Osteocyte (in vitro differentiated cells): ENCODE results near the gene EMP3. TPM values are rescaled to one million over a fixed set of nuclear protein-coding genes. Genes with fewer than 3 reads are reported as not detected.
"Not testable (repeated sequence)": the region's sequence is repeated elsewhere in the genome, so short reads cannot be mapped to it uniquely, and the experiment has no call there.

Experiments used
- DNase-seq: peaks from one replicate; pipeline ENCODE4 v3.0.0; 2021; ENCODE audit warnings: mixed read lengths; ENCODE audit not compliant: unreplicated experiment; ENCODE audit errors: extremely low spot score
- H3K27ac Mint-ChIP-seq: one replicate; pipeline ENCODE4 v1.8.0; 2021; ENCODE audit warnings: mild to moderate bottlenecking, mixed read lengths; ENCODE audit not compliant: unreplicated experiment
- H3K27me3 Mint-ChIP-seq: one replicate; pipeline ENCODE4 v1.8.0; 2021; ENCODE audit warnings: mixed read lengths; ENCODE audit not compliant: unreplicated experiment
- H3K36me3 Mint-ChIP-seq: one replicate; pipeline ENCODE4 v1.8.0; 2021; ENCODE audit warnings: mixed read lengths; ENCODE audit not compliant: unreplicated experiment
- H3K4me1 Mint-ChIP-seq: one replicate; pipeline ENCODE4 v1.8.0; 2021; ENCODE audit warnings: mixed read lengths; ENCODE audit not compliant: unreplicated experiment
- H3K4me3 Mint-ChIP-seq: one replicate; pipeline ENCODE4 v1.8.0; 2021; ENCODE audit warnings: mild to moderate bottlenecking, moderate library complexity, mixed read lengths; ENCODE audit not compliant: unreplicated experiment
- H3K9me3 Mint-ChIP-seq: one replicate; pipeline ENCODE4 v1.8.0; 2021; ENCODE audit warnings: mixed read lengths; ENCODE audit not compliant: unreplicated experiment
- total RNA-seq: library from RNA; stranded (reverse); gene quantifications from 2 replicates; pipeline ENCODE4 v1.2.1, GENCODE V29; 2021
- TF ChIP-seq, protein P1 (sequence below): fragments of 200-600 bp; sonication (generic); IDR thresholded peaks from 2 replicates; pipeline ENCODE4 v1.5.0; 2021; ENCODE audit warnings: antibody characterized with exemption, mild to moderate bottlenecking, moderate library complexity

The EMP3 gene
- total RNA-seq, 1 donor from 2014 or later, result 201 TPM

DNA sequence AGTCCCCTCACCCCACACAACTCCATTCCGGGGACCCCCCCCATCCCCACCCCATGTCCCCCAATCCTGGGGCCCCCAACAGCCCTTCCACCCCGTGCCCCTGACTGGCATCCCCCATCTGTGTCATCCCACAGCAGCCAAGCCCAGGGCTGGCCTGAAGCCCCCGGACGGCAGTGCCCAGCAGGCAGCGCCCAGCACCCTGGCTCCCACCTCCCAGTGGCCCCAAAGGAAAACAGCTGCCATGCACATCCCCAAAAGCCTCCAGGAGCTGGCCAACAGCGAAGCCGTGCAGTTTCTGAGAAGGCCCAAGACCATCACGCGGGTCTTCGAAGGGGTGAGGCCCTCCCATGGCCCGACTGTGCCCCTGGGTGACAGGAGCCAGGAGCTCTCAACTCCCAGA lies 40.2 kb downstream of the EMP3 start:
- H3K27me3 Mint-ChIP-seq, result no peaks in the 10 kb centered on the region
- H3K36me3 Mint-ChIP-seq, result no peaks in the 10 kb centered on the region
- TF ChIP-seq, protein P1, sequence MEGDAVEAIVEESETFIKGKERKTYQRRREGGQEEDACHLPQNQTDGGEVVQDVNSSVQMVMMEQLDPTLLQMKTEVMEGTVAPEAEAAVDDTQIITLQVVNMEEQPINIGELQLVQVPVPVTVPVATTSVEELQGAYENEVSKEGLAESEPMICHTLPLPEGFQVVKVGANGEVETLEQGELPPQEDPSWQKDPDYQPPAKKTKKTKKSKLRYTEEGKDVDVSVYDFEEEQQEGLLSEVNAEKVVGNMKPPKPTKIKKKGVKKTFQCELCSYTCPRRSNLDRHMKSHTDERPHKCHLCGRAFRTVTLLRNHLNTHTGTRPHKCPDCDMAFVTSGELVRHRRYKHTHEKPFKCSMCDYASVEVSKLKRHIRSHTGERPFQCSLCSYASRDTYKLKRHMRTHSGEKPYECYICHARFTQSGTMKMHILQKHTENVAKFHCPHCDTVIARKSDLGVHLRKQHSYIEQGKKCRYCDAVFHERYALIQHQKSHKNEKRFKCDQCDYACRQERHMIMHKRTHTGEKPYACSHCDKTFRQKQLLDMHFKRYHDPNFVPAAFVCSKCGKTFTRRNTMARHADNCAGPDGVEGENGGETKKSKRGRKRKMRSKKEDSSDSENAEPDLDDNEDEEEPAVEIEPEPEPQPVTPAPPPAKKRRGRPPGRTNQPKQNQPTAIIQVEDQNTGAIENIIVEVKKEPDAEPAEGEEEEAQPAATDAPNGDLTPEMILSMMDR, result no peak
- peaks cover 11% of the 10 kb centered on the region for H3K4me1 Mint-ChIP-seq
- DNase-seq, result no peak
- H3K4me3 Mint-ChIP-seq, result no peak overlapping the region
- no peak overlapping the region for H3K27ac Mint-ChIP-seq
- H3K9me3 Mint-ChIP-seq, result no peaks in the 10 kb centered on the region

- no peak overlapping the region for H3K4me3 Mint-ChIP-seq
- no peaks in the 10 kb centered on the region for H3K36me3 Mint-ChIP-seq
- H3K27ac Mint-ChIP-seq, result no peak overlapping the region
- TF ChIP-seq, protein P1, result no peak
- no peaks in the 10 kb centered on the region for H3K27me3 Mint-ChIP-seq
- DNase-seq, result no peak
- H3K4me1 Mint-ChIP-seq, result peaks cover 11% of the 10 kb centered on the region
- no peaks in the 10 kb centered on the region for H3K9me3 Mint-ChIP-seq
Observed at GRCh38 chr19:48367855-48368254, 42.5 kb downstream of the EMP3 start.

DNA sequence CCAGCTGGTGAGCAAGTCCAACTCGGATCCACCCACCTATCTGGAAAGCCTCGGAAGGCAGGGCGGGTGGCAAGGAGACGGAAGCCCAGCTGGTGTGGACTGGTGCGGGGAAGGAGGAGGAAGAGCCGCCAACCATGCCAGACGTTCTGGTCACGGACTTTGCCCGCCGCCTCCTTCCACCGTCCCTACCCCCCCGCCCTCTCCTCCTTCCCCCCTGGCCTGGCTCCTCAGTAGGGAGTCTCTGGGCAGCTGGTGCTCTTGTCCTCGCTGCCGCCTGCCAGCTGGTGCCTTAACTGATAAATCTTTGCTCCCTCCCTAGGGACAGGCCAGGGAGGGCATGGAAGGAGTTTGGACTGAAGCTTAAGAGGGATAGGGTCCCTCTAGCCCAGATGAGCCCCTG lies 43.6 kb downstream of the EMP3 start:
- H3K9me3 Mint-ChIP-seq, result no peaks in the 10 kb centered on the region
- no peak for DNase-seq
- no peaks in the 10 kb centered on the region for H3K36me3 Mint-ChIP-seq
- H3K27me3 Mint-ChIP-seq, result no peaks in the 10 kb centered on the region
- TF ChIP-seq, protein P1, result no peak
- H3K4me1 Mint-ChIP-seq, result peaks cover 8% of the 10 kb centered on the region
- H3K27ac Mint-ChIP-seq, result no peak overlapping the region
- H3K4me3 Mint-ChIP-seq, result no peak overlapping the region

DNA sequence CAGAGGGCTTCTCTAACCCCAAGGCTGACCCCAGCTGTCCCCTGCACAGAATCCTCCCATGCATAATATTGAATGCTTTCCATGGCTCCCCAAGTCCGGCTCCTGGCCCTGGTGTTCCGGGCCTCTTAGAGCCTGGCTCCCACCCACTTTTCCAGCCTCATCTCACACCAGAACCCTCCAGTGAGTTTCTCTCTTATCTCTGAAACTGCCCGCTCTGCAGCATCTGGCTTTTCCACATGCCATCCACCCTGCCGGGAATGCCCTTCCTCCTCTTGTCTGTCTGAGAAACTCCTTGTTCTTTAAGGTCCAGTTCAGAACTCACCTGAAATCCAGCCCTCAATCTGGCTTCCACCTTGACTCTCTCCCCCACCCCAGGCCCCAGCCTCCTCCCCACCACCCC lies 45.6 kb downstream of the EMP3 start:
- Mint-ChIP-seq H3K9me3 (no peaks in the 10 kb centered on the region), H3K27ac (no peak overlapping the region)

DNA sequence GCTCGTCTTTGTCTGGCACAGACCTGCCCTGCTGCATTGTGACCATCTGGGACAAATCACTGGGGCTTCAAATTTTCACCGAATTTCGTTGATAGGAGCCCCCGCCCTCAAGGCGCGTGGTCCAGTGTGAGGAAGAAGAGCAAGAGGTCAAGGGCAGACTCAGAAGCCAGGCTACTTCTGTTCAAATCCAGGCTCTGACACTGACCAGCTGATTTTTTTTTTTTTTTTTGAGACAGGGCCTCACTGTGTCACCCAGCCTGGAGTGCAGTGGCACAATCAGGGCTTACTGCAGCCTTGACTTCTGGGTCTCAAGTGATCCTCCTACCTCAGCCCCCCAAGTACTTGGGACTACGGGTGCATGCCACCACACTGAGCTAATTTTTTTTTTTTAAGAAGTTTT lies 46.0 kb downstream of the EMP3 start:
- no peaks in the 10 kb centered on the region for H3K9me3 Mint-ChIP-seq
- DNase-seq, result no peak
- TF ChIP-seq, protein P1, result no peak
- H3K4me3 Mint-ChIP-seq, result no peak overlapping the region
- peaks cover 5% of the 10 kb centered on the region for H3K4me1 Mint-ChIP-seq
- no peaks in the 10 kb centered on the region for H3K36me3 Mint-ChIP-seq
- no peaks in the 10 kb centered on the region for H3K27me3 Mint-ChIP-seq
- H3K27ac Mint-ChIP-seq, result no peak overlapping the region

More for the DNA sequence above, 45.6 kb downstream of the EMP3 start:
- Mint-ChIP-seq H3K36me3 (no peaks in the 10 kb centered on the region), H3K4me1 (peaks cover 5% of the 10 kb centered on the region), H3K27me3 (no peaks in the 10 kb centered on the region), H3K4me3 (no peak overlapping the region)
- TF ChIP-seq, protein P1, result no peak
- DNase-seq, result no peak

DNA sequence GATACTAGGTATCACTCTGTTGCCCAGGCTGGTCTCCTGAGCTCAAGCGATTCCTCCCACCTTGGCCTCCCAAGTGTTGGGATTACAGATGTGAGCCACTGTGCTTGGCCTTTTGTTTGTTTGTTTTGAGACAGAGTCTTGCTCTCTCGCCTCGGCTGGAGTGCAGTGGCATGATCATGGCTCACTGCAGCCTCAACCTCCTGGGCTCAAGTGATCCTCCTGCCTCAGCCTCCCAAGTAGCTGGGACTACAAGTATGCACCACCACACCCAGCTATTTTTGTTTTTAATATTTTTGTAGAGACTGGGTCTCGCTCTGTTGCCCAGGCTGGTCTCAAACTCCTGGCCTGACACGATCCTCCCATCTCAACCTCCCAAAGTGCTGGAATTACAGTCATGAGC lies 46.4 kb downstream of the EMP3 start:
- not testable (repeated sequence) for DNase-seq, H3K36me3 Mint-ChIP-seq, H3K27me3 Mint-ChIP-seq, H3K4me3 Mint-ChIP-seq, H3K4me1 Mint-ChIP-seq, H3K9me3 Mint-ChIP-seq, H3K27ac Mint-ChIP-seq
